Middle frontal gyrus (tissue), 1 donor: ENCODE results near the gene GASK1A.
"Not testable (repeated sequence)": the region's sequence is repeated elsewhere in the genome, so short reads cannot be mapped to it uniquely, and the experiment has no call there.

Experiments
- DNase-seq: peaks from one replicate; pipeline ENCODE4 v3.0.0-alpha.2; 2015; ENCODE audit warnings: low spot score; ENCODE audit errors: extremely low spot score

The GASK1A gene

DNA sequence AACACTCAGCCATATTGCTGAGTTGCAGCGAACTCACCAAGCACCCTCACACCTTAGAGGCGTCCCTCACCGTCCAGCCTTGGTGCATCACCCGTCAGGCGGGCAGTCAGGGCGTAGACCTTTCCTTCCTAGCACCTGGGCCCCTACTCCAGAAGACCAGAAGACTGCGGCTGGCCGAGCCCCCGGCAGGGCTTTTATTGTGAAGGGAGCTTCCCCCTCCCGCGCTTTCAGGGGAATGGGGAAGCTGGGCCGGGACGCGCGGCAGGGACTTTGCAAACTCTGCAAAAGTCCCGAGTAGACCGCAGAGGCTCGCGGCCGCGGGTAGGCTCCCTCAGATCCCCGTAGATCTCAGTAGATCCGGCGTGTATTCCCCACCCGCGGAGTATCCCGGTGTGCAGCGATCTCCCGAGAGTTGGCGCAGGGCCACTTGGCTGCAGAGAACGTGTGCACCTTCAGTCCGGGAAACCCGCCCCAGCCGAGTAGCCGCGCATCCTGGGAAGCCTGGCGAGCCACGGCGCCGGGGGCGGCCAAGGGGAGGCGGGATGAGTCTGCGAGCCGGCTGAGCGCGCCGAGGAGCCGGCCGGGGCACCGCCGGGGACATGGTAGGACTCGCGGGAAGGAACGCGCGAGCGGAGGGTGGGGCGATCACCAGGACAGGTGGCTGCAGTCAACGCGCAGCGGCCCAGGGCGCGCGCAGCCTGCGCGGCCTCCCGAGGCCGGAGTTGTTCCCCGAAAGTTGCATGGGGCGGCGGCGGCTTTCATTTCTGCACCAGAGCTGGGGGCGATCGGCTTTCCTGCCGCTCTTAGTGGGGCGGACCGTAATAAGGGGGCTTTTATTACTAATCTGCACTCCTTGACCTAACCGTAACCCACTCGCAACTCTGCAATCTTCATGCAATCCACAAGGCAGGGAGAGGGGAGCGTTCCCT is at the start of gene GASK1A:
GASK1A (plus strand) TSS at position 268 of the 929 bp plus-strand sequence; CDS start at position 600, 332 bp downstream.
- no peak for DNase-seq

- no peak for DNase-seq
Observed at GRCh38 chr3:42934111-42934510, 45.0 kb upstream of the GASK1A start.

DNA sequence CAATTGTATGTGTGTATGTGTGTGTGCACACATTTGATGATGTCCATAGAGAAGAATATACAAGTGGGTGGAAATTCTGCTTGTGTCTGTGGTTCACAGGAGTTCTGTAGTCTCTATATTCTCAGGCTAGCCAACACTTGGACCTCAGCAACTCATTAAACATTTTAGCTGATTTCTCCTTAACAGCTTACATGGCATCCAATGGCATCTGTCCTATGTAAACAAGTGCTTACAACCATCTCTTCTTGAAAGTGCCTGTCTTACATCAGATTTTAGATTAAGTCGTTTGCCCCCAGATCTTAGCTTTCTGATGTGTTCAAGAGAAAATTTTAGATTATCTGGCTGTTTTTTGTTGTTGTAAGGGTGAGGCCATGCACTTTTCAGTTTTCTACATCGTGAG is 44.2 kb upstream of the GASK1A start:
- no peak for DNase-seq

GRCh38 chr3:42935472-42935871 is 43.6 kb upstream of the GASK1A start:
- DNase-seq: no peak

- DNase-seq: no peak
Observed at GRCh38 chr3:42936157-42936981, 42.7 kb upstream of the GASK1A start.

GRCh38 chr3:42937334-42937733 is 41.8 kb upstream of the GASK1A start:
- DNase-seq: no peak

- DNase-seq: no peak
Observed at GRCh38 chr3:42942693-42943092, 36.4 kb upstream of the GASK1A start.

GRCh38 chr3:42946050-42946449 is 33.1 kb upstream of the GASK1A start:
- no peak for DNase-seq

DNA sequence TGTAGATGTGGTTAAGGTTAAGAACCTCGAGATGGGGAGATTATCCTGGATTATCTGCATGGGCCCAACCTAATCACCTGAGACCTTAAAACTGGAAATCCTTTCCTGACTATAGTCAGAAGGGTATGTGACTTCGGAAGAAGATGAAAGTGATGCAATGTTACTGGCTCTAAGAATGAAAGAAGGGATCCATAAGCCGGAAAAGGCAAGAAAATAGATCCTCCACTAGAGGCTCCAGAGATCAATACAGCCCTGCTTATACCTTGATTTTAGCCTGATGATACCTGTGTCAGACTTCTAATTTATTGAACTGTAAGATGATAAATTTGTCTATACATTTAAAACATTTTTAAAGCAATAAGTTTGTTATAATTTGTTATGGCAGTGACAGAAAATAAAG is 21.5 kb upstream of the GASK1A start:
- no peak for DNase-seq

GRCh38 chr3:42960282-42960681 is 18.8 kb upstream of the GASK1A start:
- DNase-seq: no peak

GRCh38 chr3:42960786-42961185 is 18.3 kb upstream of the GASK1A start:
- no peak for DNase-seq

DNA sequence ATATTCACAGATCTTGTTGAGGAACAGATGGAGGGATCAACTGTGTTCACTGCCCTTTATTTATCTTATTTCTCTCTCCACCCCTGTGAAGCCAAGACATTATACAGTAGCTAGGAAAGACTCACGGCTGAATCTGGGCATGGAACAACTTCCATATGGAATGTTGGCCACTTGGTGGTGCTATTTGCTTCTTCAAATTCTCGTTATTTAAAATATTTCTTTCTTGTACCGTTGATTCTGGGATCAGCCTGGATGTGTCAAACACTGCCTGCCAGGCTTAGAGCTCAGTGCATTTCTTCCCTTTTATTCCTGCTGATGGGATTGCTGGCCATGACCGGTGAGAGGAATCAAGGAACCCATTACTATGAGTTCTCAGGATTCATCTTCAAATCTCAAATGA is 17.5 kb upstream of the GASK1A start:
- peak; percentile 22 for DNase-seq

DNA sequence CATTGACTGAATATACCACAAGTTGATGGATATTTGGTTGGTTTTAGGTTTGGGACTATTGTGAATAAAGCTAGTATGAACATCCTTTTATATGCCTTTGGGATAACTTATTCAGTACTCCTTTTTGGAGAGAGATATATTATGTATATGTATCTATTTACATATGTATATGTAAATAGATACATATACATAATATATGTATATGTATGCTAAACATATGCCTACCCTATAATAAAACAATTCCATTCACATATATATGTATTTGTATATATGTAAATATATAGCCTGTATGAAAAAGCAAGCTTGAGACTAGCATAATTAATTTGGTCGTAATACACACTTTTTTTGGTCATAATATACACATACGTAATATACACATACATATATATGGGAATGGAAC is 15.8 kb upstream of the GASK1A start:
- no peak for DNase-seq

GRCh38 chr3:42964266-42964665 is 14.8 kb upstream of the GASK1A start:
- DNase-seq: no peak

- no peak for DNase-seq
Observed at GRCh38 chr3:42970557-42970956, 8.6 kb upstream of the GASK1A start.

- DNase-seq: no peak
Observed at GRCh38 chr3:42970976-42971772, 7.9 kb upstream of the GASK1A start.

DNA sequence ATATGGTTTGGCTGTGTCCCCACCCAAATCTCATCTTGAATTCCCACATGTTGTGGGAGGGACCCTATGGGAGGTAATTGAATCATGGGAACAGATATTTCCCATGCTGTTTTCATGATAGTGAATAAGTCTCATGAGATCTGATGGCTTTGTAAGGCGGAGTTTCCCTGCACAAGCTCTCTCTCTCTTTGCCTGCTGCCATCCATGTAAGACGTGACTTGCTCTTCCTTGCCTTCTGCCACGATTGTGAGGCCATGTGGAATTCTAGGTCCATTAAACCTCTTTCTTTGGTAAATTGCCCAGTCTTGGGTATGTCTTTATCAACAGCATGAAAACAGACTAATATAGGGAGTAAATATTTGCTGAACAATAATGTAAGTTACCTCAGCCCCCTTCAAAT is 4.2 kb upstream of the GASK1A start:
- not testable (repeated sequence) for DNase-seq

- no peak for DNase-seq
Observed at GRCh38 chr3:42975456-42975855, 3.7 kb upstream of the GASK1A start.

DNA sequence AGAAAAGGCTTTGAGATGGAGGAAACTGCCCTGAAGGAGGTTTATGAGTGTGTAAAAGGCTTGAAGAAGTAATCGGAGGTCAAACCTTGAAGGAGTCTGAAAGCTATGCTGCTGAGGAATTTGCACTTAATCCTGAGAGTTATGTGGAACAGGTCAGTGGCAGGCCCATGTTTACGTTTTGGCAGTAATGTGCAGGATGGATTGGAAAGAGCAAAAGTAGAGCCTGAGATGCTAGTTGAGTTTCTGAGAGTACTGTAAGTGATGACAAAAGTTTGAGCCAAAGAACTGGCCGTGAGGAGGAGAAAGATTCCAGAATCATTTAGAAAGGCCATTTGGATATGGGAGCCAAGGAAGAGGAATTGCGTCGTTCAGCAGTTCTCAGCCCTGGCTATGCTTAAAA is 3.2 kb upstream of the GASK1A start:
- DNase-seq: no peak

- DNase-seq: no peak
Observed at GRCh38 chr3:42980209-42980608, 1.1 kb downstream of the GASK1A start.

DNA sequence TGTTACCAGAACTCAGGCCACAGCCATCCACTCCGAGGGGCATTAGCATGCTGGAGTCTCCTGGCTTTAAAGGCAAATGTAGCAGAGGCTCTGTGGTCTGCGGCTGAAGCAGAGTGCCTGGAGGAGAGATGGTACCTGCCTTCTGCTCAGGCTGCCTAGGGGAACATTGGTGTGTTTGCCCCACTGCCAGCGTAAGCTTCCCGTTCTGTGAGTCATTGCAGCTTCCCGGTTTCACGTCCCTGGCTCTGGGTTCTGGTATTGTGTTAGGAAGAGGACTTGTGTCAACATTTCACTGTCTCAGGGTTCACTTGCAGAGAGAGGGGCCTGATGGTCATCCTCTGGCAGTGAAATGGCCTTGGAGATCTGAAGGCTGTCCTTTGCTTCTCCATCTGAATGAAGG is 1.8 kb downstream of the GASK1A start:
- DNase-seq: no peak
